KMS-11 (cell line): ENCODE measurements around the gene CNTNAP5.

Source experiments
- H2AFZ ChIP-seq: fragments of 200-600 bp; sonication (generic); 2 replicates; pipeline ENCODE4 v1.6.1; 2016; ENCODE audit warnings: antibody characterized with exemption, mixed run types, low read depth
- H3K27ac ChIP-seq: fragments of 200-600 bp; sonication (generic); 2 replicates; pipeline ENCODE4 v1.6.1; 2016; ENCODE audit warnings: mild to moderate bottlenecking, mixed run types
- H3K27me3 ChIP-seq: fragments of 200-600 bp; sonication (generic); 2 replicates; pipeline ENCODE4 v1.6.1; 2017; ENCODE audit warnings: mild to moderate bottlenecking, low read depth, mixed run types, moderate library complexity; ENCODE audit not compliant: insufficient read depth
- H3K36me3 ChIP-seq: fragments of 200-600 bp; sonication (generic); 2 replicates; pipeline ENCODE4 v1.6.1; 2017; ENCODE audit warnings: mild to moderate bottlenecking, mixed run types; ENCODE audit not compliant: insufficient read depth
- H3K4me1 ChIP-seq: fragments of 200-600 bp; sonication (generic); 2 replicates; pipeline ENCODE4 v1.6.1; 2016; ENCODE audit warnings: mild to moderate bottlenecking, low read depth, mixed run types; ENCODE audit not compliant: poor library complexity, severe bottlenecking
- H3K4me2 ChIP-seq: fragments of 200-600 bp; sonication (generic); 2 replicates; pipeline ENCODE4 v1.7.0; 2016; ENCODE audit warnings: mild to moderate bottlenecking, mixed run types
- H3K4me3 ChIP-seq: fragments of 200-600 bp; sonication (generic); IDR thresholded peaks from 2 replicates; pipeline ENCODE4 v1.6.1; 2017; ENCODE audit warnings: low read depth, low read length, mixed read lengths; ENCODE audit not compliant: insufficient read depth
- H3K79me2 ChIP-seq: fragments of 200-600 bp; sonication (generic); 2 replicates; pipeline ENCODE4 v1.6.1; 2016; ENCODE audit warnings: low read depth, mixed run types; ENCODE audit not compliant: insufficient read depth
- H3K9ac ChIP-seq: fragments of 200-600 bp; sonication (generic); 2 replicates; pipeline ENCODE4 v1.6.1; 2016; ENCODE audit warnings: mild to moderate bottlenecking, mixed run types
- H4K20me1 ChIP-seq: fragments of 200-600 bp; sonication (generic); 2 replicates; pipeline ENCODE4 v1.6.1; 2016; ENCODE audit warnings: mild to moderate bottlenecking, mixed run types; ENCODE audit not compliant: insufficient read depth
- CTCF ChIP-seq: fragments of 200-600 bp; sonication (generic); conservative IDR thresholded peaks from 2 replicates; pipeline ENCODE4 v1.6.1; 2017; ENCODE audit warnings: low read depth, mild to moderate bottlenecking, antibody characterized with exemption, low read length, moderate library complexity, mixed read lengths

Gene CNTNAP5

DNA sequence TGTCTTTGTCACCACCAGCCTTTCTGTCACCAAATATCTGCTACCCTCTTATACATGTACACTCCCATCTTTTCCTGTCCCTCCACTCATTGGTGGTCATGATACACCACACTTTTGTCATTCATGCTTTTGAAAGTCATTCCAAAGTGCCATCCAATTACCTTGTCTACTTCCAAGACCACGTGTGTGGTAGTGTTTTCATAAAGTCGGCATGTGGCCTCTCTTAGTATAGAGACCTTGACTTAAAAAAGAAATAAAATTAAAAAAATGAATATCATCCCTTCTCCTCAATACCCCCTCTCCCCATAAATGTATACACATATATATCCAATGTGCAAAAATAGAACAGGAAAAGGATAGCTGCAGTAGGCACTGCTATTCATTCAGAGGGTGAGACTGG is 271.4 kb downstream of the CNTNAP5 start:
- Histone ChIP-seq H2AFZ (no peak overlapping the region), H3K27me3 (no peaks in the 10 kb centered on the region), H3K4me3 (no peak overlapping the region), H3K79me2 (no peaks in the 10 kb centered on the region), H3K36me3 (no peaks in the 10 kb centered on the region), H3K4me1 (no peaks in the 10 kb centered on the region), H4K20me1 (no peaks in the 10 kb centered on the region), H3K4me2 (no peak overlapping the region), H3K9ac (no peak overlapping the region), H3K27ac (no peak overlapping the region)
- TF ChIP-seq CTCF: no peak

- Histone ChIP-seq H4K20me1 (no peaks in the 10 kb centered on the region), H3K4me3 (no peak overlapping the region), H3K36me3 (no peaks in the 10 kb centered on the region), H3K9ac (no peak overlapping the region), H3K4me1 (no peaks in the 10 kb centered on the region), H2AFZ (no peak overlapping the region), H3K27ac (no peak overlapping the region), H3K4me2 (no peak overlapping the region), H3K79me2 (no peaks in the 10 kb centered on the region), H3K27me3 (no peaks in the 10 kb centered on the region)
- no peak for TF ChIP-seq CTCF
Measured at GRCh38 chr2:124301915-124302314, 276.8 kb downstream of the CNTNAP5 start.

DNA sequence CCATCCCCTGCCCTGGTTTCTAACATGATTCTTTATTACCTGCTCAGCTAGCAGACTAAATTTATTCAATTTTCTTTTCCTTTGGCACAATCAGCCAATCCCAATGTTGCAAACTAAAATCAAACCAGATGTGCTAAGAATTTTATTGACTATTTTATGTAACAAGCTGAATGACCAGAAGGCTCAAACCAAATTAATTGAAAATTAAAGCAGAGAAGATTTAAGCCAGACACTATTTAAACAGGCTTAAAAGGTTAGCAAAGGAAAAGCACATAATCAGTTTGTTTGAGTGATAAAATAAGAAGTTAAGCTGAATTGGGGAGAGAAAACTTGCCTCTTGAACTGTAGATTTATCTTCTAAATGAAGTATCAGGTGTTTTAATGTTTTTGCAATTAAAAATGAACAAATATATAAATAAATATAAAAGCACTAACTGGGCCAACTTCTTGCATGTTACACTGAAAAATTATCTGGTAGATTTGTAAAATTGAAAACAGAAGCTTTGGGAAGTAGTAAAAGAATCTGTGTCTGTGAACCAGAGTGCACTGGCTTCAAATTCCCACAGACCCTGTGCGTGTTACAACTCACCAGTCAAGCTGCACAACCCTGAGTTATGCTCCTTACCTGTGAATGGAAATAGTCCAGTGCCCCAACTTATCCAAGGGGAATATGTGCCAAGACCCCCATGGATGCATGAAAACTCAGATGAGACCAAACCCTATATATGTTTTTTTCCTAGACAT is 283.4 kb downstream of the CNTNAP5 start:
- H3K9ac ChIP-seq: no peak overlapping the region
- H3K4me2 ChIP-seq: no peak overlapping the region
- H2AFZ ChIP-seq: no peak overlapping the region
- H4K20me1 ChIP-seq: no peaks in the 10 kb centered on the region
- no peaks in the 10 kb centered on the region for H3K4me1 ChIP-seq
- H3K4me3 ChIP-seq: no peak overlapping the region
- H3K79me2 ChIP-seq: no peaks in the 10 kb centered on the region
- H3K36me3 ChIP-seq: no peaks in the 10 kb centered on the region
- no peak for TF ChIP-seq CTCF
- H3K27ac ChIP-seq: no peak overlapping the region
- no peaks in the 10 kb centered on the region for H3K27me3 ChIP-seq

DNA sequence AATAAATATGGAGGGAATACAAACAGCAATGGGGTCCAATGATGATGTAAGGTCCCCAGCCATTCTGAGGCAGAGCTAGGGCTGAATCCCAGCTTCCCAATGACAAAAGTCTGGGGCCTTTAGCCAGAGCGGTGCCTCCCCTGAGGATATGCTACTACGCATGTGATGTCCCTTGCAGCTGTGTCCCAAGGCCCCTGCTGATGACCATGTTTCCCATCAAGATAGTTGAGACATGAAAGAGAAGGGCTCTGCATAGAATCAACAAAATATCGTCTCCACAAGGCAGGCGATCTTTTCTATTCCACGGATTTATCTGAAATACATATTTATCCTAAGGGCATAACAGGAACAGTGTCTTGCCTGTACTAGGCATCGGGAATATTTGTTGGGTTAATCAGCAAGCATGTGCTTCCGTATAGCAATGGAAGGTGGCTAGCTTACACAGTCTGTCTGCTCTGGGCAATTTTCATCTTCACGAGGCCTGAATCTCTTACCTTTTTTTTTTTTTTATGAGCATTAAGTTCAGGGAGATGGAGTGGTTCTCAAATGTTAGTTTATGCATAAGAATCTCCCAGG is 284.6 kb downstream of the CNTNAP5 start:
- H2AFZ ChIP-seq: no peak overlapping the region
- H3K4me1 ChIP-seq: no peaks in the 10 kb centered on the region
- no peak overlapping the region for H3K27ac ChIP-seq
- no peak overlapping the region for H3K9ac ChIP-seq
- no peak overlapping the region for H3K4me3 ChIP-seq
- no peak for TF ChIP-seq CTCF
- H3K4me2 ChIP-seq: no peak overlapping the region
- no peaks in the 10 kb centered on the region for H4K20me1 ChIP-seq
- no peaks in the 10 kb centered on the region for H3K27me3 ChIP-seq
- no peaks in the 10 kb centered on the region for H3K79me2 ChIP-seq
- no peaks in the 10 kb centered on the region for H3K36me3 ChIP-seq
